Panc1 (cell line): ENCODE results near the gene SPRY1. TPM values are rescaled to one million over a fixed set of nuclear protein-coding genes. Genes with fewer than 3 reads are reported as not detected.

Experiments used
- ATAC-seq: fragments of 200-7000 bp; cut with Tn5 transposase; 2 replicates; pipeline ENCODE4 v1.9.1; 2020; ENCODE audit warnings: mild to moderate bottlenecking, moderate library complexity
- BruUV-seq: library from RNA; stranded (reverse); fragments of 400-500 nt; replicated peaks from 2 replicates; lab custom pipeline; 2021; lab: Mats Ljungman, UMichigan
- CTCF ChIA-PET: fragments of 300-600 bp; sonication (Branson Sonifier 250); formaldehyde crosslinking; loops from one replicate; lab custom pipeline; 2022; ENCODE audit warnings: antibody characterized with exemption; lab: Charles Lee
- POLR2A ChIA-PET: fragments of 300-600 bp; sonication (Branson Sonifier 250); formaldehyde crosslinking; loops from one replicate; lab custom pipeline; 2022; ENCODE audit warnings: antibody characterized with exemption; lab: Charles Lee
- DNase-seq: peaks from one replicate; pipeline ENCODE4 v3.0.0-alpha.2; 2010; ENCODE audit warnings: low read depth, low spot score
- H3K27ac ChIP-seq: 2 replicates; pipeline ENCODE4 v1.5.1; 2011; ENCODE audit warnings: mild to moderate bottlenecking, low read length, inconsistent platforms
- H3K27me3 ChIP-seq: fragments of 200-500 bp; sonication (Bioruptor generic); 2 replicates; pipeline ENCODE4 v1.6.0; 2014; ENCODE audit warnings: low read length, inconsistent platforms; ENCODE audit not compliant: control insufficient read depth, insufficient read depth
- H3K36me3 ChIP-seq: fragments of 200-500 bp; sonication (Bioruptor generic); 2 replicates; pipeline ENCODE4 v1.5.1; 2014; ENCODE audit warnings: inconsistent platforms, mild to moderate bottlenecking, low read length, moderate library complexity; ENCODE audit not compliant: control insufficient read depth, insufficient read depth
- H3K4me1 ChIP-seq: 2 replicates; pipeline ENCODE4 v1.5.1; 2011; ENCODE audit warnings: inconsistent platforms, mild to moderate bottlenecking, low read length, moderate library complexity; ENCODE audit not compliant: control insufficient read depth, insufficient read depth
- H3K4me3 ChIP-seq, 2 experiments: 2 replicates each; pipeline ENCODE4 v1.5.1; 2011 to 2012; ENCODE audit warnings: low read depth in 2 of 2, low read length in 2 of 2, mild to moderate bottlenecking in 2 of 2, inconsistent platforms in 1 of 2, moderate library complexity in 1 of 2
- H3K9me3 ChIP-seq: fragments of 200-500 bp; sonication (Bioruptor generic); 2 replicates; pipeline ENCODE4 v1.5.1; 2014; ENCODE audit warnings: low read depth, mild to moderate bottlenecking, inconsistent platforms, low read length, moderate library complexity; ENCODE audit not compliant: control insufficient read depth, insufficient read depth
- POLR2AphosphoS5 ChIP-seq: IDR thresholded peaks from 2 replicates; pipeline ENCODE4 v1.6.1; 2012; ENCODE audit warnings: mild to moderate bottlenecking, low read depth, low read length, moderate library complexity
- SIN3A ChIP-seq: IDR thresholded peaks from 2 replicates; pipeline ENCODE4 v1.6.1; 2012; ENCODE audit warnings: low read depth, mild to moderate bottlenecking, low read length, moderate library complexity, borderline replicate concordance; ENCODE audit not compliant: insufficient read depth
- TCF7L2 ChIP-seq: IDR thresholded peaks from 2 replicates; pipeline ENCODE4 v1.6.1; 2011; ENCODE audit warnings: mild to moderate bottlenecking, low read depth, low read length, inconsistent platforms
- in situ Hi-C: cut with HindIII; loops from 2 replicates; pipeline ENCODE4 v1.10.0; 2016; ENCODE audit warnings: low sequenced_read_pairs, low pct_unique_long_range_greater_than_20kb
- intact Hi-C: fragments of 100-400 bp; cut with micrococcal nuclease; formaldehyde crosslinking; loops from one replicate; pipeline ENCODE4 v1.10.0; 2022; ENCODE audit not compliant: unreplicated experiment
- total RNA-seq: library from RNA; stranded (reverse); gene quantifications from one replicate; pipeline ENCODE4 v1.2.1, GENCODE V29; 2021; ENCODE audit not compliant: unreplicated experiment
- TF ChIP-seq, protein P1 (sequence below): fragments of 450-650 bp; IDR thresholded peaks from 2 replicates; pipeline ENCODE4 v1.5.1; 2017; ENCODE audit warnings: mild to moderate bottlenecking
- TF ChIP-seq, protein P2 (sequence below), 2 experiments: IDR thresholded peaks; 2 replicates each; pipeline ENCODE4 v1.6.1; 2011 to 2012; ENCODE audit warnings: low read depth in 2 of 2, control low read depth in 1 of 2, low read length in 1 of 2, mild to moderate bottlenecking in 1 of 2, moderate library complexity in 1 of 2; ENCODE audit not compliant: insufficient read depth in 1 of 2

SPRY1 gene
- total RNA-seq, 1 experiment from 2014 or later: 77.8 TPM

DNA sequence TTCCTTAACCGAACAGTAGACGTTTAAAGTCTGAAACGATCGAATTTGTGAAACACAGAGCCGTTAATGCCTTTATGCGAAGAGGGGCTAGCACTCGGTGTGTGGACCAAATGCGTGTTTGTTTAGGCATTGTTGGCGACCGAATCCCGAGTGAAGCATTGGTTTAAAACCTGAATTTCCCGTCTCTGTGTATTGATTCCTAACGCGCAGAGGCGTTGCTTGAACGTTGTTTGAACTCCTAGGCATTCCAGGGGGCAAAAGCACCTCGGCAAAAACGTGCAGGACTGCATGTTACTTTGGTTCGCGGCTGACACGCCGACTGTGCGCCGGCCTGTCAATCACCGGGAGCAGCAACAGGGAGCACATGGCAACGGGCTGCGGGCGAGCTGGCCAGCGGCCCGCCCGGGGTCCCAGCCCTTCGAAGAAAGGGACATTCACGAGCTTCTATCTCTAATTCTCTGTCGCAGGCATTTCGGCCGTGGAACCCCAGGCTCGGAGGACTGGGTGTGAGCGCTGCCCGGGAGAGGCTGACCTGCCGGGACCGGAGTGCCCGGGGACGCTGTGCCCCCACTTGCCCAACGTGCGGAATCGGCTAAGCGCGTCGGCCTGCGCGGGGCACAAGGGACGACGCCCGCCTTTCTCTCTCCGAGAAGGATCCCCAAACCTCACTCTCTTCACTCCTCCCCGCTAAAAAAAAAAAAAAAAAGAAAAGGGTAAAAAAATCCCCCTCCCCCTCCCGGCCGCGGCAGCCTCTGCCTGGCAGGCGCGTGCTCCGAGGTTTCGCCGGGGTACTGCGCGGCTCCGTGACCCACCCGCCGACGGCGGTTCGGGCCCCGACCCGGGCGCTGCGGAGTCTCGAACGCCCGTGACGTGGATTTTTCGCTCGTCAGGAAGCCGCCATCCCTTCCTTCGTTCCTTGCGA lies 810 bp downstream of the SPRY1 start:
- H3K9me3 ChIP-seq: no peaks in the 10 kb centered on the region
- H3K27me3 ChIP-seq: no peaks in the 10 kb centered on the region
- BruUV-seq: TSS peak; percentile 42
- ChIA-PET CTCF (no interaction called here), POLR2A (interaction anchor here (0.8 kb wide), 1 partner anchor 110 kb away, joined by 4 read pairs; no protein-coding TSS in a partner anchor)
- peak overlapping the region; percentile 90 to 94 for H3K4me3 ChIP-seq
- peaks cover 8% of the 10 kb centered on the region for H3K36me3 ChIP-seq
- ATAC-seq: peak; percentile 20; the same call in 1 of the 2 replicates
- intact Hi-C loops (loop anchor here (5.0 kb wide), 2 partner anchors 110 to 275 kb away; no protein-coding TSS in a partner anchor), in situ Hi-C loops (no loop called here)
- H3K4me1 ChIP-seq: peaks cover 12% of the 10 kb centered on the region; the same call in 1 of the 2 replicates
- no peak for DNase-seq
- H3K27ac ChIP-seq: peak overlapping the region; percentile 99
- TF ChIP-seq, protein P1, sequence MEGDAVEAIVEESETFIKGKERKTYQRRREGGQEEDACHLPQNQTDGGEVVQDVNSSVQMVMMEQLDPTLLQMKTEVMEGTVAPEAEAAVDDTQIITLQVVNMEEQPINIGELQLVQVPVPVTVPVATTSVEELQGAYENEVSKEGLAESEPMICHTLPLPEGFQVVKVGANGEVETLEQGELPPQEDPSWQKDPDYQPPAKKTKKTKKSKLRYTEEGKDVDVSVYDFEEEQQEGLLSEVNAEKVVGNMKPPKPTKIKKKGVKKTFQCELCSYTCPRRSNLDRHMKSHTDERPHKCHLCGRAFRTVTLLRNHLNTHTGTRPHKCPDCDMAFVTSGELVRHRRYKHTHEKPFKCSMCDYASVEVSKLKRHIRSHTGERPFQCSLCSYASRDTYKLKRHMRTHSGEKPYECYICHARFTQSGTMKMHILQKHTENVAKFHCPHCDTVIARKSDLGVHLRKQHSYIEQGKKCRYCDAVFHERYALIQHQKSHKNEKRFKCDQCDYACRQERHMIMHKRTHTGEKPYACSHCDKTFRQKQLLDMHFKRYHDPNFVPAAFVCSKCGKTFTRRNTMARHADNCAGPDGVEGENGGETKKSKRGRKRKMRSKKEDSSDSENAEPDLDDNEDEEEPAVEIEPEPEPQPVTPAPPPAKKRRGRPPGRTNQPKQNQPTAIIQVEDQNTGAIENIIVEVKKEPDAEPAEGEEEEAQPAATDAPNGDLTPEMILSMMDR: no peak
- peak; percentile 71; the same call in 1 of the 2 replicates for TF ChIP-seq SIN3A
- TF ChIP-seq, protein P2, sequence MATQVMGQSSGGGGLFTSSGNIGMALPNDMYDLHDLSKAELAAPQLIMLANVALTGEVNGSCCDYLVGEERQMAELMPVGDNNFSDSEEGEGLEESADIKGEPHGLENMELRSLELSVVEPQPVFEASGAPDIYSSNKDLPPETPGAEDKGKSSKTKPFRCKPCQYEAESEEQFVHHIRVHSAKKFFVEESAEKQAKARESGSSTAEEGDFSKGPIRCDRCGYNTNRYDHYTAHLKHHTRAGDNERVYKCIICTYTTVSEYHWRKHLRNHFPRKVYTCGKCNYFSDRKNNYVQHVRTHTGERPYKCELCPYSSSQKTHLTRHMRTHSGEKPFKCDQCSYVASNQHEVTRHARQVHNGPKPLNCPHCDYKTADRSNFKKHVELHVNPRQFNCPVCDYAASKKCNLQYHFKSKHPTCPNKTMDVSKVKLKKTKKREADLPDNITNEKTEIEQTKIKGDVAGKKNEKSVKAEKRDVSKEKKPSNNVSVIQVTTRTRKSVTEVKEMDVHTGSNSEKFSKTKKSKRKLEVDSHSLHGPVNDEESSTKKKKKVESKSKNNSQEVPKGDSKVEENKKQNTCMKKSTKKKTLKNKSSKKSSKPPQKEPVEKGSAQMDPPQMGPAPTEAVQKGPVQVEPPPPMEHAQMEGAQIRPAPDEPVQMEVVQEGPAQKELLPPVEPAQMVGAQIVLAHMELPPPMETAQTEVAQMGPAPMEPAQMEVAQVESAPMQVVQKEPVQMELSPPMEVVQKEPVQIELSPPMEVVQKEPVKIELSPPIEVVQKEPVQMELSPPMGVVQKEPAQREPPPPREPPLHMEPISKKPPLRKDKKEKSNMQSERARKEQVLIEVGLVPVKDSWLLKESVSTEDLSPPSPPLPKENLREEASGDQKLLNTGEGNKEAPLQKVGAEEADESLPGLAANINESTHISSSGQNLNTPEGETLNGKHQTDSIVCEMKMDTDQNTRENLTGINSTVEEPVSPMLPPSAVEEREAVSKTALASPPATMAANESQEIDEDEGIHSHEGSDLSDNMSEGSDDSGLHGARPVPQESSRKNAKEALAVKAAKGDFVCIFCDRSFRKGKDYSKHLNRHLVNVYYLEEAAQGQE (IDR thresholded peaks at IDR 0.05; ENCODE audit: insufficient read depth in 1 of 2, low read depth in 2 of 2, low read length in 1 of 2): no peak
- TF ChIP-seq POLR2AphosphoS5: peak; percentile 12
- TF ChIP-seq TCF7L2: no peak

DNA sequence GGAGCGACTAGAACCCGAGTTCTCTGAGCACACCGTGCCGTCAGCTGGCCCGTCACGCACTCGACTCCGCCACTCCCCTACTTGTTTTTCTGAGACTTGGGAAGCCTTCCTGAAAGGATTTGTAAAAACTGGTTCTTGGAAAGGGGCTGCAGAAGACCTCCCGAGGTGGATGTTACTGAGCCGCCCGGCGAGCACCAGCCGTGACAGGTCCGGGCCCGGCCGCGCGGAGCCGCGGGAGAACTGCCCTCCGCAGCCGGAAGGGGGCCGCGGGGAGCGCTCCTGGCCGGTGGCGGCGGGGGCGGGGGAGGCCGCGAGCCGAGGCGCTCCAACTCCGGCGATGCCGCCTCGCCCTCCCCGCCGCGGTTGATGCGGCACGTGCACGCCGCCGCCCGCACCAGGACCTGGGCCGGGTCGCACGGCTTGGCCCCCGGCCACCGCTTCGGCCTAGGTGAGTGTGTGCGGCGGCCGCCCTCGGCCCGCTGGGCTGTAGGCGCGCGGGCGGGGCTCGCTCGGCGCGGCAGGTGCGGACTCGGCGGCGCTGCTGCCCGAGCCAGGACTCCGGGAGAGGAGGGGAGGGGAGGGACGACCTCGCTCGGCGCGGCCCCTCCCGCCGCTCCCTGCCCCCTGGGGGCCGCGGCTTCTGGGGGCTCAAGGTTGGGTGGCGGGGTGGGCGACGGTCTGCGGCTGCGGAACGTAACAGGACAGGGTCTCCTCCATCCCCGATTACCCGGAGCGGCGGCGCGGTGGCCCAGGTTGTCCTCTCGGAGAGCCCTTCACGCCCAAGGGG lies 1.7 kb downstream of the SPRY1 start:
- ATAC-seq: peak; percentile 62
- POLR2A ChIA-PET: no interaction called here
- H3K27ac ChIP-seq: peak overlapping the region; percentile 99

More for the DNA sequence above, 1.7 kb downstream of the SPRY1 start:
- TF ChIP-seq, protein P1: peak; percentile 70
- TF ChIP-seq, protein P2 (IDR thresholded peaks at IDR 0.05; ENCODE audit: insufficient read depth in 1 of 2, low read depth in 2 of 2, low read length in 1 of 2): no peak
- TF ChIP-seq TCF7L2: no peak
- TF ChIP-seq POLR2AphosphoS5: 0 out of 2 replicates have a peak, but pooled peaks have one; percentile 14
- TF ChIP-seq SIN3A: 0 out of 2 replicates have a peak, but pooled peaks have one; percentile 19
- H3K27me3 ChIP-seq: no peaks in the 10 kb centered on the region
- in situ Hi-C loops: no loop called here
- CTCF ChIA-PET: no interaction called here
- BruUV-seq: no TSS peak
- intact Hi-C loops: loop anchor here (5.0 kb wide), 2 partner anchors 109 to 276 kb away; no protein-coding TSS in a partner anchor
- H3K4me1 ChIP-seq: peaks cover 15% of the 10 kb centered on the region
- DNase-seq: no peak
- peaks cover 12% of the 10 kb centered on the region for H3K36me3 ChIP-seq
- no peaks in the 10 kb centered on the region for H3K9me3 ChIP-seq
- peak overlapping the region; percentile 90 to 94 for H3K4me3 ChIP-seq
